Jurkat, Clone E6-1 (cell line): ENCODE data around the gene ISY1.
"Not testable (repeated sequence)": the region's sequence is repeated elsewhere in the genome, so short reads cannot be mapped to it uniquely, and the experiment has no call there.

Experiments used
- DNase-seq: peaks from one replicate; pipeline ENCODE4 v3.0.0-alpha.2; 2011; ENCODE audit warnings: low read depth, low spot score
- H3K4me3 ChIP-seq: 2 replicates; pipeline ENCODE4 v1.5.1; 2011; ENCODE audit warnings: mild to moderate bottlenecking, low read length, control low read depth, moderate library complexity

ISY1 gene

GRCh38 chr3:129122412-129123011 is 38.4 kb downstream of the ISY1 start:
- no peak overlapping the region for H3K4me3 ChIP-seq

DNA sequence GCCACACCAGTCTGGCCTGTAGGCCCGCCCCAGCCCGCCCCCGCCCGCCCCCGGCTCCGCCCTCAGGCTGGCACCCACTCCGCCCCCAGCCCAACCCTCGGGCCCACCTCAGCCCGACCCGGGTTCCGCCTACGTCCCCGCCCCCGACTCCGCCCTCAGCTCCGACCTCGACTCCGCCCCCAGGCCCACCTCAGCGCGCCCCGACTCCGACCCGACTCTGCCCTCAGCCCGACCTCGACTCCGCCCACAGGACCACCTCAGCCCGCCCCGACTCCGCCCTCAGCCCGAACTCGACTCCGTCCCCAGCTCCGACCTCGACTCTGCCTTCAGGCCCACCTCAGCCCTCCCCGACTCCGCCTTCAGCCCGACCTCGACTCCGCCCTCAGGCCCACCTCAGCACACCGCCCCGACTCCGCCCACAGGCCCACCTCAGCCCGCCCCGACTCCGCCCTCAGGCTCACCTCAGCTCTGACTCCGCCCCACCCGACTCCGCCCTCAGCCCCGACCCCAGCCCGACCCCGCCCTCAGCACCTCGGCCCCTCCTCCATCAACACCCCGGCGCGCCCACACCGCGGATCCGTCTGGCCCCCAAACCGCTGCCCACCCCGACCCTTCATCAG is 39.0 kb downstream of the ISY1 start, which contains the start of gene RAB43:
Gene RAB43 (minus strand): TSS at position 13 of the 620 bp plus-strand sequence. CDS start 315 bp downstream, outside the sequence.
- peak; percentile 84 for DNase-seq
- H3K4me3 ChIP-seq: peak within 1 kb of the TSS; percentile 72

More at GRCh38 chr3:129122412-129123011, 38.4 kb downstream of the ISY1 start:
- no peak for DNase-seq

GRCh38 chr3:129121016-129121791 is 39.7 kb downstream of the ISY1 start:
- peak; percentile 37 for DNase-seq
- H3K4me3 ChIP-seq: peak overlapping the region; percentile 72

DNA sequence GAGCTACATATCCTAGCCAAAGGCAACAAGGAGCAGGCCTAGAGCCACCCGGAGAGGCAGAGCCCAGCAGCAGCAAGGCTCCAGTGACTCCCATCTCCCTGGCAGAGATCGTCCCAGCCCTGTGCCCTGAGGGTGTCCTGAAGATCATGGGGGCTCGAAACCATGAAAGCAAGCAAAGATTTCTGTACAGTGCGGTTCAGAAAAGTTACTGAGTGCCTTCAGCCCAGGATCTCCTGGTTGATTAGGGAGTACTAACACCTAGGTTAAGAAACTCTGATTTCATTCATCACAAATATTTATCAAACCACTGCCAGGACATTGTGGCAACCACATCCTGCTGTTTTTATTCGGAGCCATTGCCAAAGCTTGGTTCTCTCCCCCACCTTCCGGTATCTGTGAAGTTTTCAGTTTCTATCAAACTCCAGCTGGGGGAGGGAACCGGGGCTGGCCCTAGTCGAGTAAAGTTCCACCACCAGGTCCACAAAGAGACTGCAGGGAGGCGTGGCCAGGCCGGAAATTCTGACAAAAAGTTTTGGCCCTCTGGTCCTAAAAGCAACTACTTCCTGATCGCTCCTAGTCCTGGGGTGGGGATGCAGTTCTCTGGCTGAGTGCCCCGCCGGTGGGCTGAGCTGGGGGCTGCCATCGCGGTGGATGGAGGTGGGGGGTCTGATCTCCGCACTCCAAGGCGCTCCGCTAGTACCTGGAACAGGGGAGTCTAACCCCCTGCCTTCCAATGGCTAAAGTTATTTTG is 40.4 kb downstream of the ISY1 start:
- DNase-seq: peak; percentile 98
- peak overlapping the region; percentile 72 for H3K4me3 ChIP-seq

- H3K4me3 ChIP-seq: peak overlapping the region; percentile 72
- no peak for DNase-seq
Measured at GRCh38 chr3:129119365-129120100, 41.3 kb downstream of the ISY1 start.

DNA sequence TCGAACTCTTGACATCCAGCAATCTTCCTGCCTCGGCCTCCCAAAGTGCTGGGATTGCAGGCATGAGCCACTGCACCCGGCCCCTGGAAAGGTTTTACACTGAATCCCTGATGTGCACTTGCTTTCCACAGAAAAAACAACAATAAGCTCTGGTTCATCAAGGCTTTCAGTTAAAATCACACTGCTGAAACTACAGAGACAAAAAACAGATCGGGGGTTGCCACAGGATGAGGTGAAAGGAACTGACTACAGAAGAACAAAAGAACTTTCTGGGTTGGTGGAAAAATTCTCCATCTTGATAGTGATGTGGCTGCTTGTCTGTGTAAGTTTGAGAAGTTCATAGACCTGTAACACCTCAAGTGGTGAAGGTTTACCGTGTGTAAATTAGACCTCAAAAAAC is 42.1 kb downstream of the ISY1 start:
- peak overlapping the region; percentile 72 for H3K4me3 ChIP-seq
- DNase-seq: peak; percentile 90

DNA sequence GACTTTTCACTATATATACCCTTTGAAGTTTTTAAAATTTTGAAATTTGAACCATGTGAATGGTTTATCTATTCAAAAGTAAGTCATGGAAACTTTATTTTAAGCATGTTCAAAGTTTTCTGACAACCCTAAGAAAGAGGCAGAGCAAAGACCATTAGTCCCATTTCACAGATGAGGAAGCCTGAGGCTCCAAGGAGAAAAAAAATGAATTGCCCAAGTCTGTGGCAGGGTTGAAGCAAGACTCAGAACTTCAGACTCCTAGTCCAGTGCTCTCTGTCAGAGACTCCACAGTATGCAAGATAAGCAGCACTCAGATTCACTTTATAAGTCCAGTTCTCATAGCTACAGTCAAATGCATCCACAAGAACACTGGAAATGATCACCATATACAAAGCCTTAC is 43.7 kb downstream of the ISY1 start:
- no peak for DNase-seq
- H3K4me3 ChIP-seq: no peak overlapping the region

DNA sequence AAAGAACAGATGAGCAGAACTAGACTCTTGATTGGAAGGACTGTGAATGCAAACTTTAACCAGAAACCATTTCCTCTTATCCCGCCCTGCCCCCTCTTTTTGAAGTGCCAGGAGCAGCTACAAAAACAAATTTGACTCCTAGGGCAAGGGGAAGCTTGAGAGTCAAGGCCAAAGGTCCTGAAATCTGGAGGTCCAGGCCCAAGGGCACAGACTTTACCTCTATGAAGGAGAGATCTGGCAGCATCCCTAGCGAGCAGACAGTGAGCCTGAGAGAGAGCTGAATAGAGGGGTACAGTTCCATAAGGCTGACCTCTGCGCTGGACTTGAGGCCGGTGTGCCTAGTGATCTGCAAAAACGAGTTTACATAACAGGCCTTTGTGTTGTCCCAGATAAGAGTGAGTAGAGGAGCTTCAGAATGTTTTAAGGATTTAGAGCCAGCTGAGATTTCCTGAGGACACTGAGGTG is 44.3 kb downstream of the ISY1 start:
- H3K4me3 ChIP-seq: peak overlapping the region; percentile 37
- DNase-seq: peak; percentile 69

DNA sequence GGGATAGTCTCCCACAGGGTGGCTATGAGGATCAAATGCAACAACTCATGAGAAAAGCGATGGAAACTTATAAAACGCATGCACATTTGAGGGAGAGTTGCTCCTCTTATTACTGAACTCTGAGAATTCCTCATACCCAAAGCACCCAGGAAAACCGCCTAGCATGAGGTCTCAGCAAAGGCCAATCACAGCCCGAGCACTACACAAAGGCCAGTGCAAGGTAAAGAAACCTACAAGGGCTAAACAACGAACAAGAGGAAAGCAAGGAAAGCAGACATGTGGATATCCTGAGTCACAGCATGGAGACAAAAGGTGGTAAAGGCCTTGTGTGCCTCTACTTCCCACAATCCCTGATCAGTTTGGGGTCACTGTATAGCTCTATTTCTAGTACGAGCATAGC is 46.4 kb downstream of the ISY1 start:
- DNase-seq: no peak
- no peak overlapping the region for H3K4me3 ChIP-seq

- DNase-seq: no peak
- H3K4me3 ChIP-seq: no peak overlapping the region
Measured at GRCh38 chr3:129112308-129113052, 48.4 kb downstream of the ISY1 start.

DNA sequence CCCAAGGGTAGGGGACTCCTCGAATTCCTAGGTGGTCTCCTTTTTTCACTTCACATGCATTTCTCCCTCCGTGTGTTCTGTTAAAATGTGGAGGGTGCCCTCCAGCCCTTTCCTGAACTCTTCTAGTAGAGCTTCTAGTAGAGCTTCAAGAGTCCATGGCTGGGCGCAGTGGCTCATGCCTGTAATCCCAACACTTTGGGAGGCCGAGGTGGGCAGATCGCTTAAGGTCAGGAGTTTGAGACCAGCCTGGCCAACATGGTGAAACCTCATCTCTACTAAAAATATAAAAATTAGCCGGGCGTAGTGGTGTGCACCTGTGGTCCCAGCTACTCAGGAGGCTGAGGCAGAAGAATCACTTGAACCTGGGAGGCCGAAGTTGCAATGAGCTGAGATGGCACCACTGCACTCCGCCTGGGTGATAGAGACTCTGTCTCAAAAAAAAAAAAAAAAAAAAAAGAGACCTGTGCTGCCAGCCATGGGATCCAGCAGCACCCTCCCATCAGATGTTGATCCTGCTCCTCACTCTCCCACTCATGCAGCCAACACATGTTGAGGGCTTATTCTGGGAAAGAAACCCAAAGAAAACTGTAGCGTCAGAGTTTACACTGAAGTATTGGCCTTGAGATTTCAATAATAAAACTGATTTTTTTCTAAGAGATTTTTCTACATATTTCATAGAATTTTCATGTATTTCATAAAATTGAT is 49.6 kb downstream of the ISY1 start:
- not testable (repeated sequence) for H3K4me3 ChIP-seq, DNase-seq

DNA sequence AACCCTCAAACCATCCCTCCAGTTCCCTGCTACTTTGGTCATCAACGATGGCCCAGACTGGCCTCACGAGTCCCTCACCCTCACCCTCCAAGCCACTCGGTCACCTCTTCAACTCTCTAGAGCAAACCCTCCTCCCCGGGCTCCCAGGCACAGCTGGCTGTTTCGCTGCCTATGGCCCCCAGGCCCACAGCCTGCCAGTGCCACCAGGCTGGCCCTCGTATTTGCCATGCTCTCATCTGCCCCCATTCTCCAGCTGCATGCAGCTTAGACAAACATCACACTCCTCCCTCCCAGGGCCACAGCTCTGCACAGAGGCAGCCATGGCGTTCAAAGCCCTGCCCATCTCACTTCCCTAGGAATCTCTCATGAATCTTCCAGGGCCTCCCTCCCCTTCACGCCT is 53.1 kb downstream of the ISY1 start:
- H3K4me3 ChIP-seq: no peak overlapping the region
- DNase-seq: no peak

DNA sequence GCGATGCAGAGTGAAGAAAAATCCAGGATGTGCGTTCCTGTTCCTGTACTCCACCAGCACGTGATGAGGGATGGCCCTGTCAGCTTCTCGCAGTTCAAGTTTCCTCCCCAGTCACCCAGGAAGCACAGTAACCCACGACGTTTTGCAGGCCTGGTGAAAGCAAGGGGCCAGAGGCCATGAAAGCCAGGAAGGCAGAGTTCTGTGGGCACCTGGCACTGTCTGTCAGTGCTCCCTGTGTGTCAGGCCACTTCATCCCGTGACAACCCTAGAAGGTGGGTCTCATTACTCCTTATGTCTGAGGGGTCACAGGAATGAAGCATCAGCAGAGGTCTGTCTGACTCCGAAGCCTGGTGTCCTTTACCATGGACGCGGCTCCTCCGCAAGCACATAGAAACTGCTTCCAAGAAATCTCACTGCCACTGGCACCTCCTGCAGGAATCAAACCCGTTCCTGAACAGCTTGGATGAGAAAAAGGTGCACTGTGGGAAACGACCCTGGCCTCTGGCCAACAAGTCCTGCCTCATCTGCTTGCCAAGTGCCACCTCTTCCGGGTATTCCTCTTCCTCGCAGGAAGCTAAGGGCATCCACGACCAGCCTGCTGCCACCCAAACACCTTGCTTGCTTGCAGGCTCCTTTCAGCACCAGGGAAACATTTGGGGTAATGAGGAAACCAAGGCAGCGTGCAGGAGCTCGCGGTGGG is 53.8 kb downstream of the ISY1 start:
- DNase-seq: no peak
- no peak overlapping the region for H3K4me3 ChIP-seq

GRCh38 chr3:129106320-129106719 is 54.5 kb downstream of the ISY1 start:
- no peak overlapping the region for H3K4me3 ChIP-seq
- DNase-seq: no peak

GRCh38 chr3:129105862-129106261 is 55.0 kb downstream of the ISY1 start:
- no peak for DNase-seq
- H3K4me3 ChIP-seq: no peak overlapping the region

GRCh38 chr3:129104498-129105079 is 56.3 kb downstream of the ISY1 start:
- no peak overlapping the region for H3K4me3 ChIP-seq
- DNase-seq: no peak

DNA sequence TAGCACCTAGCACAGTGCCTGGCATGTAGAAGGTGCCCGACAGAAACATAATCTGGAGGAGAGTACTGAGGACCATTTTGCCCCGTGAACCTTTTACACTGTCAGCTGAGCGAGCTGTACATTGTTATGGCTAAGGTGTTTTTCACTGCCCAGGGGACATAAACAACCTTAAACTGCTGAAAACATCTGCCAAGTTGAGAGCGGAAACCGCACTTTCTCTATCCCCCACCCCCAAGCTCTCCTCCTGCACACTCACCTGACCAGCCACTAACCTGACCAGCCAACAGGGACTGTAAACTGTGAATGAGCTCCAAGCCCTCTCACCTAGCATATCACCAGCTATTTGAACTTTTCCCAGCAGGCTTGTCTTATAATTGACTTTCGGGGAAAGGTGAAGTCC is 56.8 kb downstream of the ISY1 start:
- H3K4me3 ChIP-seq: no peak overlapping the region
- no peak for DNase-seq
